Prostate gland (tissue), 2 donors: Measurements from ENCODE around the gene SUSD1.

Source experiments
- POLR2A ChIP-seq: fragments of 450-650 bp; IDR thresholded peaks from one replicate; pipeline ENCODE4 v1.6.1; 2016; ENCODE audit warnings: antibody characterized with exemption, mild to moderate bottlenecking
- POLR2AphosphoS5 ChIP-seq: sonication (generic); formaldehyde crosslinking; IDR thresholded peaks from one replicate; pipeline ENCODE4 v1.6.1; 2017; ENCODE audit warnings: antibody characterized with exemption
- TF ChIP-seq, protein P1 (sequence below), 4 experiments: fragments of 200-600 bp in 2 of 4; fragments of 450-650 bp in 2 of 4; sonication (generic) in 2 of 4; IDR thresholded peaks; 1 replicate in 3 of 4; 2 replicates in 1 of 4; pipeline ENCODE4 v1.5.1; 2016 to 2019; ENCODE audit warnings: antibody characterized with exemption in 4 of 4, mild to moderate bottlenecking in 2 of 4, moderate library complexity in 2 of 4

DNA sequence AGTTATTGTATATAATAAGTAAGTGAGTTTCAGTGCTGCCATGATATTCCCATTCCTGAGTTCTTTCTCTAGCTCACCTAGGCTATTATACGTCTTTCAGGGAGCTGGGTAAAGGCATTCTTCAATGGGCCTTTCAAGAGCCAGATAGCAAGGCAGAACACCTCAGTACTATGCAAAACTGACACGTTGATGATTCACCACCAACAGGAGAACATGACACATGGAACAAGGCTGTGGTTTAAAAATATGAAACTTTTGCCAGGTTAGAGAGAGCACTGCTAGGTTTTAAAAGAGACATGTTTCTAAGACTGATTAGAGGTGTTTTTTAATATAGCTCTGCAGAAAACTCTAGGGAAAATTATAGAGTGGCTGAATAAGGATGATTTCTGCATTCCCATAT lies 182.6 kb downstream of the SUSD1 start:
- TF ChIP-seq, protein P1, sequence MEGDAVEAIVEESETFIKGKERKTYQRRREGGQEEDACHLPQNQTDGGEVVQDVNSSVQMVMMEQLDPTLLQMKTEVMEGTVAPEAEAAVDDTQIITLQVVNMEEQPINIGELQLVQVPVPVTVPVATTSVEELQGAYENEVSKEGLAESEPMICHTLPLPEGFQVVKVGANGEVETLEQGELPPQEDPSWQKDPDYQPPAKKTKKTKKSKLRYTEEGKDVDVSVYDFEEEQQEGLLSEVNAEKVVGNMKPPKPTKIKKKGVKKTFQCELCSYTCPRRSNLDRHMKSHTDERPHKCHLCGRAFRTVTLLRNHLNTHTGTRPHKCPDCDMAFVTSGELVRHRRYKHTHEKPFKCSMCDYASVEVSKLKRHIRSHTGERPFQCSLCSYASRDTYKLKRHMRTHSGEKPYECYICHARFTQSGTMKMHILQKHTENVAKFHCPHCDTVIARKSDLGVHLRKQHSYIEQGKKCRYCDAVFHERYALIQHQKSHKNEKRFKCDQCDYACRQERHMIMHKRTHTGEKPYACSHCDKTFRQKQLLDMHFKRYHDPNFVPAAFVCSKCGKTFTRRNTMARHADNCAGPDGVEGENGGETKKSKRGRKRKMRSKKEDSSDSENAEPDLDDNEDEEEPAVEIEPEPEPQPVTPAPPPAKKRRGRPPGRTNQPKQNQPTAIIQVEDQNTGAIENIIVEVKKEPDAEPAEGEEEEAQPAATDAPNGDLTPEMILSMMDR (IDR thresholded peaks at IDR 0.05), result no peak
- TF ChIP-seq POLR2AphosphoS5, result no peak
- TF ChIP-seq POLR2A, result no peak
